Suppressor macrophage (primary cell): ENCODE data around the gene BIVM.
"Not testable (repeated sequence)": the region's sequence is repeated elsewhere in the genome, so short reads cannot be mapped to it uniquely, and the experiment has no call there.

Experiments used
- DNase-seq, 4 experiments: peaks; one replicate each; pipeline ENCODE4 v3.0.0-alpha.2; 2020 to 2022
- total RNA-seq, 17 experiments: gene quantifications; one replicate each; lab custom pipeline; 2026; ENCODE audit warnings: mixed read lengths in 6 of 17, inconsistent platforms in 3 of 17; lab: John Stamatoyannopoulos, UW

BIVM gene
- 2.4 to 13.4 (median 6.7) reads per million in 17 experiments for total RNA-seq

- peak; percentile 89 to 95 (median 92) for DNase-seq
Observed at GRCh38 chr13:102798581-102799425, at the start of gene BIVM, which contains the start of gene POGLUT2. BIVM (plus strand) TSS chr13:102799119; CDS start chr13:102807268, 8,149 bp downstream. POGLUT2 (minus strand) TSS chr13:102798976; CDS start chr13:102798670, 306 bp downstream.

- no peak for DNase-seq
Observed at GRCh38 chr13:102751886-102752285, 47.0 kb upstream of the BIVM start.

- no peak for DNase-seq
Observed at GRCh38 chr13:102757006-102757405, 41.9 kb upstream of the BIVM start.

- DNase-seq, result no peak
Observed at GRCh38 chr13:102758842-102759241, 40.1 kb upstream of the BIVM start.

- no peak for DNase-seq
Observed at GRCh38 chr13:102761071-102761470, 37.8 kb upstream of the BIVM start.

- DNase-seq, result no peak
Observed at GRCh38 chr13:102763741-102764140, 35.2 kb upstream of the BIVM start.

GRCh38 chr13:102768909-102769308, 30.0 kb upstream of the BIVM start:
- DNase-seq, result no peak

GRCh38 chr13:102769679-102770078, 29.2 kb upstream of the BIVM start:
- no peak for DNase-seq

- no peak for DNase-seq
Observed at GRCh38 chr13:102770435-102770834, 28.5 kb upstream of the BIVM start.

- no peak for DNase-seq
Observed at GRCh38 chr13:102771298-102772041, 27.4 kb upstream of the BIVM start.

- DNase-seq, result no peak
Observed at GRCh38 chr13:102772042-102772425, 26.9 kb upstream of the BIVM start.

- DNase-seq, result peak; percentile 93 to 97 (median 96)
Observed at GRCh38 chr13:102773441-102774213, 25.3 kb upstream of the BIVM start, which contains the start of gene TEX30. TEX30 (minus strand) TSS chr13:102773786; CDS start chr13:102770026, 3,760 bp downstream.

GRCh38 chr13:102774214-102774568, 24.7 kb upstream of the BIVM start:
- no peak for DNase-seq

GRCh38 chr13:102774591-102775520, 24.1 kb upstream of the BIVM start:
- DNase-seq, result no peak

GRCh38 chr13:102776271-102776670, 22.6 kb upstream of the BIVM start:
- no peak for DNase-seq

- DNase-seq, result no peak
Observed at GRCh38 chr13:102777736-102778135, 21.2 kb upstream of the BIVM start.

- DNase-seq, result no peak
Observed at GRCh38 chr13:102779436-102780159, 19.3 kb upstream of the BIVM start.

- DNase-seq, result not testable (repeated sequence)
Observed at GRCh38 chr13:102780656-102781055, 18.3 kb upstream of the BIVM start.

- DNase-seq, result no peak
Observed at GRCh38 chr13:102781591-102781990, 17.3 kb upstream of the BIVM start.

- DNase-seq, result no peak
Observed at GRCh38 chr13:102784483-102784882, 14.4 kb upstream of the BIVM start.

GRCh38 chr13:102788683-102789082, 10.2 kb upstream of the BIVM start:
- no peak for DNase-seq
